K562 (cell line): ENCODE measurements around the gene GABARAP. TPM values are rescaled to one million over a fixed set of nuclear protein-coding genes. Genes with fewer than 3 reads are reported as not detected.
A peak's percentile ranks its signal among the peaks of the same experiment; 100 is the strongest.

Source experiments
- CREB3 ChIP-seq: fragments of 450-650 bp; conservative IDR thresholded peaks from 2 replicates; pipeline ENCODE4 v1.6.1; 2016; ENCODE audit warnings: missing genetic modification characterization, low read depth, mild to moderate bottlenecking, missing compliant biosample characterization, moderate library complexity
- ERF ChIP-seq: fragments of 450-650 bp; formaldehyde crosslinking; IDR thresholded peaks from 2 replicates; pipeline ENCODE4 v1.4.0; 2020; ENCODE audit warnings: mild to moderate bottlenecking, mixed read lengths
- FOXM1 ChIP-seq, 2 experiments: fragments of 450-650 bp in 1 of 2; sonication (generic) in 1 of 2; formaldehyde crosslinking in 1 of 2; IDR thresholded peaks; 2 replicates each; pipeline versions ENCODE4 v1.6.1 to v1.9.0; 2017 to 2022; ENCODE audit warnings: low read depth in 2 of 2, mild to moderate bottlenecking in 2 of 2, missing genetic modification reagents in 1 of 2, moderate library complexity in 1 of 2
- HIVEP1 ChIP-seq: fragments of 250-450 bp; sonication (Bioruptor Pico); IDR thresholded peaks from 2 replicates; pipeline ENCODE4 v1.4.0; 2020; ENCODE audit warnings: mild to moderate bottlenecking
- HMG20B ChIP-seq: fragments of 250-450 bp; sonication (Bioruptor Pico); IDR thresholded peaks from 2 replicates; pipeline ENCODE4 v1.5.0; 2021; ENCODE audit warnings: mild to moderate bottlenecking
- IRF2 ChIP-seq: sonication (generic); formaldehyde crosslinking; IDR thresholded peaks from 2 replicates; pipeline ENCODE4 v1.8.1; 2022; ENCODE audit warnings: mild to moderate bottlenecking, missing genetic modification reagents
- KDM1A ChIP-seq, 2 experiments: fragments of 450-650 bp; IDR thresholded peaks; 2 replicates each; pipeline ENCODE4 v1.6.1; 2016; ENCODE audit warnings: mild to moderate bottlenecking in 2 of 2
- MAZ ChIP-seq, 2 experiments: fragments of 450-650 bp in 1 of 2; sonication (generic) in 1 of 2; formaldehyde crosslinking; IDR thresholded peaks in 1 of 2; conservative IDR thresholded peaks in 1 of 2; 2 replicates each; pipeline versions ENCODE4 v1.4.0 to v1.5.0; 2020; ENCODE audit warnings: mild to moderate bottlenecking in 1 of 2, missing genetic modification reagents in 1 of 2
- MECOM ChIP-seq: fragments of 250-450 bp; sonication (Bioruptor Pico); IDR thresholded peaks from 2 replicates; pipeline ENCODE4 v1.8.0; 2022; ENCODE audit warnings: inconsistent platforms
- NR4A1 ChIP-seq, 2 experiments: fragments of 250-450 bp in 1 of 2; fragments of 450-650 bp in 1 of 2; sonication (Bioruptor Pico) in 1 of 2; IDR thresholded peaks; 2 replicates each; pipeline versions ENCODE4 v1.4.0 to v1.6.1; 2016 to 2020; ENCODE audit warnings: mild to moderate bottlenecking in 2 of 2, missing compliant biosample characterization in 1 of 2, missing genetic modification characterization in 1 of 2, moderate library complexity in 1 of 2
- POLR2A ChIP-seq: fragments of 450-650 bp; conservative IDR thresholded peaks from 2 replicates; pipeline ENCODE4 v1.6.1; 2016
- SIRT6 ChIP-seq: IDR thresholded peaks from one replicate; pipeline ENCODE4 v1.6.1; 2012; ENCODE audit warnings: low read depth, mild to moderate bottlenecking, control low read depth, inconsistent platforms, low read length, moderate library complexity
- SMARCA5 ChIP-seq: fragments of 450-650 bp; IDR thresholded peaks from 2 replicates; pipeline ENCODE4 v1.6.1; 2016
- TEAD4 ChIP-seq, 2 experiments: sonication (generic) in 1 of 2; formaldehyde crosslinking in 1 of 2; IDR thresholded peaks; 2 replicates each; pipeline versions ENCODE4 v1.6.1 to v1.8.0; 2012 to 2022; ENCODE audit warnings: borderline replicate concordance in 1 of 2, inconsistent platforms in 1 of 2, low read length in 1 of 2, mild to moderate bottlenecking in 1 of 2, missing genetic modification reagents in 1 of 2
- THRA ChIP-seq: fragments of 450-650 bp; IDR thresholded peaks from 2 replicates; pipeline ENCODE4 v1.6.1; 2017; ENCODE audit warnings: mild to moderate bottlenecking, moderate library complexity
- ZNF75A ChIP-seq: fragments of 450-650 bp; formaldehyde crosslinking; IDR thresholded peaks from 2 replicates; pipeline ENCODE4 v1.4.0; 2020; ENCODE audit warnings: mild to moderate bottlenecking
- polyA plus RNA-seq, 8 experiments: library from polyadenylated mRNA; depleted of rRNA in 4 of 8; stranded (reverse) in 5 of 8; unstranded in 3 of 8; fragments of >200 nt; fragmentation: Nextera tagmentation in 2 of 8; fragmentation: Illumina TruSeq in 1 of 8; extraction: Ambion mirVana in 2 of 8; extraction: Trizol in 1 of 8; gene quantifications; 2 replicates each; pipeline versions ENCODE4 v1.2.1 to v1.2.3, GENCODE V29; 2011 to 2014; ENCODE audit warnings: inconsistent platforms in 1 of 8, missing spikeins in 1 of 8
- total RNA-seq, 7 experiments: library from RNA; depleted of rRNA in 6 of 7; stranded (reverse); fragments of >200 nt in 6 of 7; fragmentation: Illumina TruSeq in 2 of 7; extraction: Trizol in 2 of 7; gene quantifications; 2 replicates each; pipeline versions ENCODE4 v1.2.1 to v1.2.3, GENCODE V29; 2011 to 2021; ENCODE audit warnings: low replicate concordance in 1 of 7
- TF ChIP-seq, protein P1 (sequence below), 2 experiments: fragments of 450-650 bp; formaldehyde crosslinking in 1 of 2; IDR thresholded peaks; 2 replicates each; pipeline versions ENCODE4 v1.4.0 to v1.6.1; 2014 to 2020; ENCODE audit warnings: mild to moderate bottlenecking in 2 of 2, borderline replicate concordance in 1 of 2, low read depth in 1 of 2

Gene GABARAP
- total and polyA plus RNA-seq, 9 of the 15 experiments (the other 6 are each of a cell fraction or from before 2014, with no cell fraction given) = 47.5 to 373 (median 152) TPM

GRCh38 chr17:7214300-7215135 lies 27.7 kb downstream of the GABARAP start (continued):
- no peak for TF ChIP-seq HIVEP1 (CRISPR knock-in tag)
- peak; percentile 26 to 73; a peak in 3 of 4 replicates for TF ChIP-seq KDM1A (IDR thresholded peaks at IDR 0.05)
- no peak for TF ChIP-seq NR4A1 (CRISPR knock-in tag; IDR thresholded peaks at IDR 0.05)
- no peak for TF ChIP-seq NR4A1 (tag; IDR thresholded peaks at IDR 0.05)
- no peak for TF ChIP-seq FOXM1 (IDR thresholded peaks at IDR 0.05; ENCODE audit: low read depth)
- no peak for TF ChIP-seq FOXM1 (CRISPR knock-in tag; IDR thresholded peaks at IDR 0.05; ENCODE audit: low read depth)
- no peak for TF ChIP-seq THRA
- TF ChIP-seq SIRT6 = no peak
- TF ChIP-seq HMG20B = no peak
- no peak for TF ChIP-seq TEAD4 (IDR thresholded peaks at IDR 0.05; ENCODE audit: low read length)
- TF ChIP-seq TEAD4 (CRISPR knock-in tag; IDR thresholded peaks at IDR 0.05; ENCODE audit: borderline replicate concordance) = no peak
- TF ChIP-seq MECOM (CRISPR knock-in tag) = no peak
- TF ChIP-seq POLR2A = no peak
- TF ChIP-seq, protein P1, sequence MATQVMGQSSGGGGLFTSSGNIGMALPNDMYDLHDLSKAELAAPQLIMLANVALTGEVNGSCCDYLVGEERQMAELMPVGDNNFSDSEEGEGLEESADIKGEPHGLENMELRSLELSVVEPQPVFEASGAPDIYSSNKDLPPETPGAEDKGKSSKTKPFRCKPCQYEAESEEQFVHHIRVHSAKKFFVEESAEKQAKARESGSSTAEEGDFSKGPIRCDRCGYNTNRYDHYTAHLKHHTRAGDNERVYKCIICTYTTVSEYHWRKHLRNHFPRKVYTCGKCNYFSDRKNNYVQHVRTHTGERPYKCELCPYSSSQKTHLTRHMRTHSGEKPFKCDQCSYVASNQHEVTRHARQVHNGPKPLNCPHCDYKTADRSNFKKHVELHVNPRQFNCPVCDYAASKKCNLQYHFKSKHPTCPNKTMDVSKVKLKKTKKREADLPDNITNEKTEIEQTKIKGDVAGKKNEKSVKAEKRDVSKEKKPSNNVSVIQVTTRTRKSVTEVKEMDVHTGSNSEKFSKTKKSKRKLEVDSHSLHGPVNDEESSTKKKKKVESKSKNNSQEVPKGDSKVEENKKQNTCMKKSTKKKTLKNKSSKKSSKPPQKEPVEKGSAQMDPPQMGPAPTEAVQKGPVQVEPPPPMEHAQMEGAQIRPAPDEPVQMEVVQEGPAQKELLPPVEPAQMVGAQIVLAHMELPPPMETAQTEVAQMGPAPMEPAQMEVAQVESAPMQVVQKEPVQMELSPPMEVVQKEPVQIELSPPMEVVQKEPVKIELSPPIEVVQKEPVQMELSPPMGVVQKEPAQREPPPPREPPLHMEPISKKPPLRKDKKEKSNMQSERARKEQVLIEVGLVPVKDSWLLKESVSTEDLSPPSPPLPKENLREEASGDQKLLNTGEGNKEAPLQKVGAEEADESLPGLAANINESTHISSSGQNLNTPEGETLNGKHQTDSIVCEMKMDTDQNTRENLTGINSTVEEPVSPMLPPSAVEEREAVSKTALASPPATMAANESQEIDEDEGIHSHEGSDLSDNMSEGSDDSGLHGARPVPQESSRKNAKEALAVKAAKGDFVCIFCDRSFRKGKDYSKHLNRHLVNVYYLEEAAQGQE (IDR thresholded peaks at IDR 0.05; ENCODE audit: borderline replicate concordance) = no peak
- TF ChIP-seq, protein P1 (CRISPR knock-in tag; IDR thresholded peaks at IDR 0.05; ENCODE audit: low read depth) = no peak
- peak; percentile 19 to 34; a peak in 1 of 4 replicates for TF ChIP-seq MAZ (CRISPR knock-in tag; conservative IDR thresholded peaks at IDR 0.05 in 1 of 2, IDR thresholded peaks at IDR 0.05 in 1 of 2)
- no peak for TF ChIP-seq ERF (CRISPR knock-in tag)
- no peak for TF ChIP-seq SMARCA5
- TF ChIP-seq CREB3 = no peak
- TF ChIP-seq IRF2 (CRISPR knock-in tag) = no peak
- TF ChIP-seq ZNF75A (CRISPR knock-in tag) = no peak
